ENCODE results near the gene UBE2L3. TPM values are rescaled to one million over a fixed set of nuclear protein-coding genes. Genes with fewer than 3 reads are reported as not detected.
A peak's percentile ranks its signal among the peaks of the same experiment; 100 is the strongest.

The UBE2L3 gene
- total and polyA plus RNA-seq, 2 experiments from 2014 or later = 86.3 to 136 TPM

DNA sequence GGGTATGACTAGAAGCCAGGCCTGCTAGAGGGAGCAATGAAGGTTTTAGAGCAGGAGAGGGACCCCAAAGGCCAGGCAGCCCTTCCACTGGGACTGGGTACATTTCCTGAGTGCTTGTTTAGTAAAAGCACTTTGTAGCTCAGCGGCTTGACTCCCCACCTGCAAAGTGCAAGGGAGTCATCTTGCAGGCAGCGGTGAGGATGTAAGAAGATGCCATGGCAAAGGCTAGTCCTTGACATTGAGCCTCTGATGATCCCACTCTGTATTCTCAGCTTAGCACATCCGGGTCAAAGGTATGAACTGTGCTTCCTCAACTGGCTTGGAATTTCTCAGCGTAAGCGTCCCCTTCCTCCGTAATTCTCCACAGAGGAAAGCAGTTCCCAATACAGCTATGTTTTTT is 3.1 kb upstream of the UBE2L3 start:
- H4K20me1 ChIP-seq (replicated peaks; ENCODE audit: insufficient read depth) = peaks cover 11% of the 10 kb centered on the region
- H3K27ac ChIP-seq (ENCODE audit: low read depth) = no peak overlapping the region
- no peaks in the 10 kb centered on the region for H3K36me3 ChIP-seq (ENCODE audit: insufficient read depth)
- no peak overlapping the region for H3K4me3 ChIP-seq
- H3K4me3 Mint-ChIP-seq = no peak overlapping the region
- H3K4me1 Mint-ChIP-seq = peaks cover 9% of the 10 kb centered on the region
- H3K27me3 ChIP-seq (ENCODE audit: insufficient read depth) = no peaks in the 10 kb centered on the region
- H3K9me2 ChIP-seq (ENCODE audit: insufficient read depth) = no peaks in the 10 kb centered on the region
- H3K9me3 Mint-ChIP-seq = no peaks in the 10 kb centered on the region; the same call in 2 of the 3 replicates
- no peak overlapping the region for H3K27ac Mint-ChIP-seq
- peaks cover 18% of the 10 kb centered on the region for H3K79me2 ChIP-seq (replicated peaks; ENCODE audit: insufficient read depth)
- TF ChIP-seq STAT1 (IDR thresholded peaks at IDR 0.05; ENCODE audit: unreplicated experiment) = no peak
- no peak for TF ChIP-seq REST (IDR thresholded peaks at IDR 0.05; ENCODE audit: unreplicated experiment)
- no peak for TF ChIP-seq POLR2AphosphoS5 (IDR thresholded peaks at IDR 0.05; ENCODE audit: low read depth)
- no peak for TF ChIP-seq JUNB (IDR thresholded peaks at IDR 0.05; ENCODE audit: unreplicated experiment)
- no peak for TF ChIP-seq ZNF331 (CRISPR knock-in tag; IDR thresholded peaks at IDR 0.05; ENCODE audit: low read depth)
- no peak for TF ChIP-seq EZH2 (IDR thresholded peaks at IDR 0.05; ENCODE audit: low read depth, unreplicated experiment)
- TF ChIP-seq, protein P1, sequence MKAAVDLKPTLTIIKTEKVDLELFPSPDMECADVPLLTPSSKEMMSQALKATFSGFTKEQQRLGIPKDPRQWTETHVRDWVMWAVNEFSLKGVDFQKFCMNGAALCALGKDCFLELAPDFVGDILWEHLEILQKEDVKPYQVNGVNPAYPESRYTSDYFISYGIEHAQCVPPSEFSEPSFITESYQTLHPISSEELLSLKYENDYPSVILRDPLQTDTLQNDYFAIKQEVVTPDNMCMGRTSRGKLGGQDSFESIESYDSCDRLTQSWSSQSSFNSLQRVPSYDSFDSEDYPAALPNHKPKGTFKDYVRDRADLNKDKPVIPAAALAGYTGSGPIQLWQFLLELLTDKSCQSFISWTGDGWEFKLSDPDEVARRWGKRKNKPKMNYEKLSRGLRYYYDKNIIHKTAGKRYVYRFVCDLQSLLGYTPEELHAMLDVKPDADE (IDR thresholded peaks at IDR 0.05) = no peak
- no peak for TF ChIP-seq EZH2phosphoT487 (IDR thresholded peaks at IDR 0.05; ENCODE audit: unreplicated experiment)
- TF ChIP-seq, protein P2, sequence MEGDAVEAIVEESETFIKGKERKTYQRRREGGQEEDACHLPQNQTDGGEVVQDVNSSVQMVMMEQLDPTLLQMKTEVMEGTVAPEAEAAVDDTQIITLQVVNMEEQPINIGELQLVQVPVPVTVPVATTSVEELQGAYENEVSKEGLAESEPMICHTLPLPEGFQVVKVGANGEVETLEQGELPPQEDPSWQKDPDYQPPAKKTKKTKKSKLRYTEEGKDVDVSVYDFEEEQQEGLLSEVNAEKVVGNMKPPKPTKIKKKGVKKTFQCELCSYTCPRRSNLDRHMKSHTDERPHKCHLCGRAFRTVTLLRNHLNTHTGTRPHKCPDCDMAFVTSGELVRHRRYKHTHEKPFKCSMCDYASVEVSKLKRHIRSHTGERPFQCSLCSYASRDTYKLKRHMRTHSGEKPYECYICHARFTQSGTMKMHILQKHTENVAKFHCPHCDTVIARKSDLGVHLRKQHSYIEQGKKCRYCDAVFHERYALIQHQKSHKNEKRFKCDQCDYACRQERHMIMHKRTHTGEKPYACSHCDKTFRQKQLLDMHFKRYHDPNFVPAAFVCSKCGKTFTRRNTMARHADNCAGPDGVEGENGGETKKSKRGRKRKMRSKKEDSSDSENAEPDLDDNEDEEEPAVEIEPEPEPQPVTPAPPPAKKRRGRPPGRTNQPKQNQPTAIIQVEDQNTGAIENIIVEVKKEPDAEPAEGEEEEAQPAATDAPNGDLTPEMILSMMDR (conservative IDR thresholded peaks at IDR 0.05; ENCODE audit: low read depth in 2 of 2) = no peak
- H2AFZ ChIP-seq = 0 out of 2 replicates have a peak overlapping the region, but pooled peaks have one; percentile 5
- H3K36me3 Mint-ChIP-seq (ENCODE audit: low read depth) = no peaks in the 10 kb centered on the region; the same call in 2 of the 3 replicates
- 0 out of 2 replicates have a peak, but pooled peaks cover 3% of the 10 kb centered on the region for H3F3A ChIP-seq (replicated peaks; ENCODE audit: low read depth)
- no peak for DNase-seq (ENCODE audit: low spot score)
- H3K27me3 Mint-ChIP-seq (ENCODE audit: insufficient read depth, low read depth, poor library complexity) = peaks cover 9% of the 10 kb centered on the region
- no peak overlapping the region for H3K4me2 ChIP-seq
- no peak for ATAC-seq
- peaks cover 6% of the 10 kb centered on the region for H3K4me1 ChIP-seq (ENCODE audit: insufficient read depth)
